ENCODE measurements around the gene MRPL45.
"Not testable (repeated sequence)": the region's sequence is repeated elsewhere in the genome, so short reads cannot be mapped to it uniquely, and the experiment has no call there.

MRPL45 gene

DNA sequence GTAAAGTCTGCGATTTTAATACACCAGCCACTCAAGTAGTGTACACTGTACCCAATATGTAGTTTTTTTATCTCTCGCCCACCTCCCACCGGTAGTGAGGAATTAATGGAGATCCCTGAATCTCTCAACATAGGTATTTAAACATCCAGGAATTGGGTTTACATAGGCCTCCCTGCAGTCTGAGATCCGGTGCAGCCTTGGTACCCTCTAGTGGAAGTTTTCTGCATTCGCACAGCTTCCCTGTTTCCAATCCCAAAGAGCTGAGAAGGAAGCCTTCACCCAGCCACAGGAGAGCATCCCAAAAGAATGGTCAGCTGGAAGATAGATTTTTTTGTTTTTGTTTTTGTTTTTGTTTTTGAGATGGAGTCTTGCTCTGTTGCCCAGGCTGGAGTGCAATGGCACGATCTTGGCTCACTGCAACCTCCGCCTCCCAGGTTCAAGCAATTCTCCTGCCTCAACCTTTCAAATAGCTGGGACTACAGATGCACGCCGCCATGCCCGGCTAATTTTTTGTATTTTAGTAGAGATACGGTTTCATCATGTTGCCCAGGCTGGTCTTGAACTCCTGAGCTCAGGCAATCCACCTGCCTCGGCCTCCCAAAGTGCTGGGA is 8.6 kb upstream of the MRPL45 start:
- H3K9ac ChIP-seq (ENCODE audit: low read depth, low read length); H3K27me3 ChIP-seq (ENCODE audit: control insufficient read depth, insufficient read depth, low read length); H3K36me3 ChIP-seq (ENCODE audit: control insufficient read depth, insufficient read depth, low read length); H3K4me3 ChIP-seq (ENCODE audit: low read depth, low read length); H3K9me3 ChIP-seq (ENCODE audit: control insufficient read depth, insufficient read depth, low read length); H3K4me1 ChIP-seq (ENCODE audit: control insufficient read depth, insufficient read depth, low read length); H3K27ac ChIP-seq (ENCODE audit: low read depth, low read length): not testable (repeated sequence)

GRCh38 chr17:38289760-38290159 is 7.2 kb upstream of the MRPL45 start:
- H3K4me1 ChIP-seq (ENCODE audit: control insufficient read depth, insufficient read depth, low read length); H3K9me3 ChIP-seq (ENCODE audit: control insufficient read depth, insufficient read depth, low read length); H3K4me3 ChIP-seq (ENCODE audit: low read depth, low read length); H3K36me3 ChIP-seq (ENCODE audit: control insufficient read depth, insufficient read depth, low read length); H3K27ac ChIP-seq (ENCODE audit: low read depth, low read length); H3K27me3 ChIP-seq (ENCODE audit: control insufficient read depth, insufficient read depth, low read length); H3K9ac ChIP-seq (ENCODE audit: low read depth, low read length): not testable (repeated sequence)

- H3K4me3 ChIP-seq (ENCODE audit: low read depth, low read length); H3K9ac ChIP-seq (ENCODE audit: low read depth, low read length); H3K27me3 ChIP-seq (ENCODE audit: control insufficient read depth, insufficient read depth, low read length); H3K36me3 ChIP-seq (ENCODE audit: control insufficient read depth, insufficient read depth, low read length); H3K27ac ChIP-seq (ENCODE audit: low read depth, low read length); H3K4me1 ChIP-seq (ENCODE audit: control insufficient read depth, insufficient read depth, low read length); H3K9me3 ChIP-seq (ENCODE audit: control insufficient read depth, insufficient read depth, low read length): not testable (repeated sequence)
Observed at GRCh38 chr17:38295602-38296365, 1.2 kb upstream of the MRPL45 start.

DNA sequence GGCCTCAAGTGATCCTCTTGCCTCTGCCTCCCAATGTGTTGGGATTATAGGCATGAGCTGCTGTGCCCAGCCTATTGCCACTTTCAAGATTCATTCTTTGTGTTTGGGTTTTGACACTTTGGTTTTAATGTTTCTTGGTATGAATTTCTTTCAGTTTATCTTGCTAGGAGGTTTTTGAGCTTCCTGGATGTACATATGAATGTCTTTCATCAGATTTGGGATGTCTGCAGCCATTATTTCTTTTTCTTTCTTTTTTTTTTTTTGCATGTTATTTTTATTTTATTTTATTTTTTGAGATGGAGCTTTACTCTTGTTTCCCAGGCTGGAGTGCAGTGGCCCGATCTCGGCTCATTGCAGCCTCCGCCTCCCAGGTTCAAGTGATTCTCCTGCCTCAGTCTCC is 18.5 kb downstream of the MRPL45 start:
- Histone ChIP-seq H3K4me3 (ENCODE audit: low read depth, low read length) (no peak overlapping the region), H3K9me3 (ENCODE audit: control insufficient read depth, insufficient read depth, low read length) (no peaks in the 10 kb centered on the region), H3K27ac (ENCODE audit: low read depth, low read length) (no peak overlapping the region), H3K4me1 (ENCODE audit: control insufficient read depth, insufficient read depth, low read length) (no peaks in the 10 kb centered on the region), H3K9ac (ENCODE audit: low read depth, low read length) (no peak overlapping the region), H3K27me3 (ENCODE audit: control insufficient read depth, insufficient read depth, low read length) (no peaks in the 10 kb centered on the region), H3K36me3 (ENCODE audit: control insufficient read depth, insufficient read depth, low read length) (peaks cover 38% of the 10 kb centered on the region)

GRCh38 chr17:38317081-38317480 is 20.1 kb downstream of the MRPL45 start:
- no peak overlapping the region for H3K9ac ChIP-seq (ENCODE audit: low read depth, low read length)
- H3K36me3 ChIP-seq (ENCODE audit: control insufficient read depth, insufficient read depth, low read length): peaks cover 42% of the 10 kb centered on the region
- no peaks in the 10 kb centered on the region for H3K9me3 ChIP-seq (ENCODE audit: control insufficient read depth, insufficient read depth, low read length)
- H3K4me3 ChIP-seq (ENCODE audit: low read depth, low read length): no peak overlapping the region
- no peak overlapping the region for H3K27ac ChIP-seq (ENCODE audit: low read depth, low read length)
- no peaks in the 10 kb centered on the region for H3K4me1 ChIP-seq (ENCODE audit: control insufficient read depth, insufficient read depth, low read length)
- H3K27me3 ChIP-seq (ENCODE audit: control insufficient read depth, insufficient read depth, low read length): no peaks in the 10 kb centered on the region

DNA sequence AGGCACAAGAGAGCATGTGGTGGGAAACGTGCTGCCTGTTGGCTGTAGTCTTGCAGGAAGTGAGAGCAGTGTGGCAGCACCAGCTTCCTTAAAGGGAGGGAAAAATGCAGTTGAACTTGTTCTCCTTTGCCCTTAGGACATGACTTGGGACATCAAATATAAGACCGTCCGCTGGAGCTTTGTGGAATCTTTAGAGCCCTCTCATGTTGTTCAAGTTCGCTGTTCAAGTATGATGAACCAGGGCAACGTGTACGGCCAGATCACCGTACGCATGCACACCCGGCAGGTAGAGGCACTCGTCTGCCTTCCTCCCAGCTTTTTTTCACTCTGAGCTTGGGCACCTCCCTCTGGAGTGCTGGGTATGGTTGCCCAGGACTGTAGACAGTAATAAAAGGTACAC is 23.5 kb downstream of the MRPL45 start:
- Histone ChIP-seq H3K27me3 (ENCODE audit: control insufficient read depth, insufficient read depth, low read length) (no peaks in the 10 kb centered on the region), H3K9me3 (ENCODE audit: control insufficient read depth, insufficient read depth, low read length) (no peaks in the 10 kb centered on the region), H3K9ac (ENCODE audit: low read depth, low read length) (no peak overlapping the region), H3K27ac (ENCODE audit: low read depth, low read length) (no peak overlapping the region), H3K36me3 (ENCODE audit: control insufficient read depth, insufficient read depth, low read length) (peaks cover 48% of the 10 kb centered on the region), H3K4me3 (ENCODE audit: low read depth, low read length) (no peak overlapping the region), H3K4me1 (ENCODE audit: control insufficient read depth, insufficient read depth, low read length) (peaks cover 9% of the 10 kb centered on the region)

- Histone ChIP-seq H3K4me1 (ENCODE audit: control insufficient read depth, insufficient read depth, low read length) (peaks cover 16% of the 10 kb centered on the region), H3K36me3 (ENCODE audit: control insufficient read depth, insufficient read depth, low read length) (peaks cover 42% of the 10 kb centered on the region), H3K27ac (ENCODE audit: low read depth, low read length) (no peak overlapping the region), H3K4me3 (ENCODE audit: low read depth, low read length) (no peak overlapping the region), H3K9me3 (ENCODE audit: control insufficient read depth, insufficient read depth, low read length) (no peaks in the 10 kb centered on the region), H3K9ac (ENCODE audit: low read depth, low read length) (no peak overlapping the region), H3K27me3 (ENCODE audit: control insufficient read depth, insufficient read depth, low read length) (no peaks in the 10 kb centered on the region)
Observed at GRCh38 chr17:38322156-38322779, 25.3 kb downstream of the MRPL45 start.

DNA sequence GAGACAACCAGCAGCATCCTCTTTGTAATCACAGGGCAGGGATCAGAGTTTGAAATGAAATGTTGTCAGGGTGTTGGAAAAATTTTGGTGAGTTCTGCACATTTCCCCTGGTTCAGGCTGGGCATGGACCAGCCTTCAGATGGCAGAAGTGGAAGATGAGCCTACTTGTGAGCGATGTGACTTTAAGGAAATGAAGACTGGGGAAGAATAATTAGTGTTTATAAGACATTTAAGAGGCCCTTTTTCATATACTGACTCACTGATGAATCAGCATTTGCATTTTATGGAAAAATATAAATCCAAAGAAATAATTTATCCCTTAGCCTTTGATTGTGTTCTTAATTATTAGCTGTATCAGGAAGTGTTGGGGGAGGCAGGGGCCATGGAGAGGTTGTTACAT is 25.9 kb downstream of the MRPL45 start:
- Histone ChIP-seq H3K36me3 (ENCODE audit: control insufficient read depth, insufficient read depth, low read length) (peaks cover 40% of the 10 kb centered on the region), H3K4me1 (ENCODE audit: control insufficient read depth, insufficient read depth, low read length) (peaks cover 16% of the 10 kb centered on the region), H3K9ac (ENCODE audit: low read depth, low read length) (no peak overlapping the region), H3K9me3 (ENCODE audit: control insufficient read depth, insufficient read depth, low read length) (no peaks in the 10 kb centered on the region), H3K27me3 (ENCODE audit: control insufficient read depth, insufficient read depth, low read length) (no peaks in the 10 kb centered on the region), H3K4me3 (ENCODE audit: low read depth, low read length) (no peak overlapping the region), H3K27ac (ENCODE audit: low read depth, low read length) (no peak overlapping the region)

GRCh38 chr17:38324141-38324697 is 27.3 kb downstream of the MRPL45 start:
- H3K4me3 ChIP-seq (ENCODE audit: low read depth, low read length): no peak overlapping the region
- H3K9ac ChIP-seq (ENCODE audit: low read depth, low read length): no peak overlapping the region

GRCh38 chr17:38324772-38325171 is 27.8 kb downstream of the MRPL45 start:
- Histone ChIP-seq H3K36me3 (ENCODE audit: control insufficient read depth, insufficient read depth, low read length) (peaks cover 35% of the 10 kb centered on the region), H3K4me1 (ENCODE audit: control insufficient read depth, insufficient read depth, low read length) (peaks cover 16% of the 10 kb centered on the region), H3K4me3 (ENCODE audit: low read depth, low read length) (no peak overlapping the region), H3K9ac (ENCODE audit: low read depth, low read length) (peak overlapping the region; percentile 9; the same call in 1 of the 2 replicates), H3K27ac (ENCODE audit: low read depth, low read length) (peak overlapping the region; percentile 39), H3K9me3 (ENCODE audit: control insufficient read depth, insufficient read depth, low read length) (no peaks in the 10 kb centered on the region), H3K27me3 (ENCODE audit: control insufficient read depth, insufficient read depth, low read length) (no peaks in the 10 kb centered on the region)

More at GRCh38 chr17:38324141-38324697, 27.3 kb downstream of the MRPL45 start:
- peaks cover 16% of the 10 kb centered on the region for H3K4me1 ChIP-seq (ENCODE audit: control insufficient read depth, insufficient read depth, low read length)
- H3K27ac ChIP-seq (ENCODE audit: low read depth, low read length): peak overlapping the region; percentile 39
- no peaks in the 10 kb centered on the region for H3K27me3 ChIP-seq (ENCODE audit: control insufficient read depth, insufficient read depth, low read length)
- no peaks in the 10 kb centered on the region for H3K9me3 ChIP-seq (ENCODE audit: control insufficient read depth, insufficient read depth, low read length)
- peaks cover 40% of the 10 kb centered on the region for H3K36me3 ChIP-seq (ENCODE audit: control insufficient read depth, insufficient read depth, low read length)

Measured in HUES48 (cell line).